Stimulated activated naive B cell treated with anti-CD40 and anti-IgM and Interleukin-4, amounts not matched to agents 10 μg/mL and 1 μg/mL and 100 μg/mL, for 72 hours (primary cell): ENCODE measurements around the gene AATK.

Source experiments
- ATAC-seq, 2 donors: fragments of 150-1000 bp; cut with Tn5 transposase; replicated peaks; 2 replicates each; pipeline ENCODE4 v1.10.0; 2021; ENCODE audit warnings: moderate library complexity in 1 of 2
- DNase-seq: peaks from one replicate; pipeline ENCODE4 v3.0.0; 2021
- H3K27ac Mint-ChIP-seq: one replicate; pipeline ENCODE4 v1.8.0; 2022; ENCODE audit warnings: mild to moderate bottlenecking, mixed read lengths
- H3K27me3 Mint-ChIP-seq, 2 donors: one replicate each; pipeline ENCODE4 v1.8.0; 2022; ENCODE audit warnings: mixed read lengths in 2 of 2
- H3K36me3 Mint-ChIP-seq, 2 donors: one replicate each; pipeline ENCODE4 v1.8.0; 2022; ENCODE audit warnings: mixed read lengths in 2 of 2, mild to moderate bottlenecking in 1 of 2
- H3K4me1 Mint-ChIP-seq, 2 donors: one replicate each; pipeline ENCODE4 v1.8.0; 2022; ENCODE audit warnings: mixed read lengths in 2 of 2, mild to moderate bottlenecking in 1 of 2
- H3K4me3 Mint-ChIP-seq, 2 donors: one replicate each; pipeline ENCODE4 v1.8.0; 2022; ENCODE audit warnings: mild to moderate bottlenecking in 2 of 2, mixed read lengths in 2 of 2, moderate library complexity in 1 of 2
- H3K9me3 Mint-ChIP-seq, 2 donors: one replicate each; pipeline ENCODE4 v1.8.0; 2022; ENCODE audit warnings: mixed read lengths in 2 of 2, mild to moderate bottlenecking in 1 of 2

AATK gene

GRCh38 chr17:81165246-81166032 lies 582 bp downstream of the AATK start, which contains the start of gene PVALEF:
TSS of gene PVALEF (plus strand) at chr17:81165507. CDS start at chr17:81181227, 15,720 bp downstream.
- no peaks in the 10 kb centered on the region for H3K36me3 Mint-ChIP-seq
- peak; percentile 22 to 30 for ATAC-seq
- H3K4me1 Mint-ChIP-seq: peaks cover under 1 to 8% of the 10 kb centered on the region in 2 donors
- DNase-seq: no peak
- H3K27me3 Mint-ChIP-seq: peaks cover 39 to 62% of the 10 kb centered on the region in 2 donors
- no peaks in the 10 kb centered on the region for H3K9me3 Mint-ChIP-seq
- H3K4me3 Mint-ChIP-seq: peak within 1 kb of the TSS; percentile 56 to 63
- no peak within 1 kb of the TSS for H3K27ac Mint-ChIP-seq

- Mint-ChIP-seq H3K27me3 (peaks cover 41 to 66% of the 10 kb centered on the region in 2 donors), H3K9me3 (no peaks in the 10 kb centered on the region), H3K27ac (no peak overlapping the region), H3K4me1 (peaks cover 2 to 11% of the 10 kb centered on the region in 2 donors), H3K4me3 (no peak overlapping the region), H3K36me3 (no peaks in the 10 kb centered on the region)
- ATAC-seq: no peak
- no peak for DNase-seq
Observed at GRCh38 chr17:81164371-81165245, 1.4 kb downstream of the AATK start.

GRCh38 chr17:81163703-81164370 lies 2.2 kb downstream of the AATK start:
- H3K27me3 Mint-ChIP-seq: peaks cover 45 to 71% of the 10 kb centered on the region in 2 donors
- ATAC-seq: no peak
- H3K27ac Mint-ChIP-seq: no peak overlapping the region
- H3K9me3 Mint-ChIP-seq: no peaks in the 10 kb centered on the region
- DNase-seq: no peak
- H3K36me3 Mint-ChIP-seq: no peaks in the 10 kb centered on the region
- H3K4me1 Mint-ChIP-seq: peaks cover 2 to 11% of the 10 kb centered on the region in 2 donors
- H3K4me3 Mint-ChIP-seq: no peak overlapping the region

GRCh38 chr17:81163051-81163695 lies 2.8 kb downstream of the AATK start:
- ATAC-seq: no peak
- Mint-ChIP-seq H3K27me3 (peaks cover 48 to 75% of the 10 kb centered on the region in 2 donors), H3K4me3 (no peak overlapping the region)

GRCh38 chr17:81162491-81162890 lies 3.5 kb downstream of the AATK start:
- DNase-seq (no peak), ATAC-seq (no peak)
- peaks cover 48 to 80% of the 10 kb centered on the region in 2 donors for H3K27me3 Mint-ChIP-seq
- peaks cover 2 to 11% of the 10 kb centered on the region in 2 donors for H3K4me1 Mint-ChIP-seq
- no peaks in the 10 kb centered on the region for H3K36me3 Mint-ChIP-seq
- H3K9me3 Mint-ChIP-seq: no peaks in the 10 kb centered on the region
- H3K27ac Mint-ChIP-seq: no peak overlapping the region
- H3K4me3 Mint-ChIP-seq: no peak overlapping the region

More at GRCh38 chr17:81163051-81163695, 2.8 kb downstream of the AATK start:
- Mint-ChIP-seq H3K27ac (no peak overlapping the region), H3K4me1 (peaks cover 2 to 11% of the 10 kb centered on the region in 2 donors), H3K36me3 (no peaks in the 10 kb centered on the region), H3K9me3 (no peaks in the 10 kb centered on the region)
- no peak for DNase-seq

GRCh38 chr17:81161972-81162371 lies 4.0 kb downstream of the AATK start:
- Mint-ChIP-seq H3K36me3 (no peaks in the 10 kb centered on the region), H3K27me3 (peaks cover 44 to 76% of the 10 kb centered on the region in 2 donors), H3K4me3 (no peak overlapping the region), H3K27ac (no peak overlapping the region), H3K9me3 (no peaks in the 10 kb centered on the region), H3K4me1 (peaks cover 2 to 11% of the 10 kb centered on the region in 2 donors)
- DNase-seq: no peak
- ATAC-seq: no peak

GRCh38 chr17:81161536-81161935 lies 4.5 kb downstream of the AATK start:
- DNase-seq (no peak), ATAC-seq (no peak)
- no peaks in the 10 kb centered on the region for H3K9me3 Mint-ChIP-seq
- H3K4me3 Mint-ChIP-seq: no peak overlapping the region
- no peak overlapping the region for H3K27ac Mint-ChIP-seq
- peaks cover 2 to 11% of the 10 kb centered on the region in 2 donors for H3K4me1 Mint-ChIP-seq
- peaks cover 44 to 73% of the 10 kb centered on the region in 2 donors for H3K27me3 Mint-ChIP-seq
- H3K36me3 Mint-ChIP-seq: no peaks in the 10 kb centered on the region

- H3K4me1 Mint-ChIP-seq: peaks cover 2 to 11% of the 10 kb centered on the region in 2 donors
- no peak overlapping the region for H3K4me3 Mint-ChIP-seq
- peak overlapping the region; percentile 20 for H3K27ac Mint-ChIP-seq
- no peak for ATAC-seq
- H3K9me3 Mint-ChIP-seq: no peaks in the 10 kb centered on the region
- peaks cover 44 to 70% of the 10 kb centered on the region in 2 donors for H3K27me3 Mint-ChIP-seq
- H3K36me3 Mint-ChIP-seq: no peaks in the 10 kb centered on the region
- DNase-seq: no peak
Observed at GRCh38 chr17:81160747-81161453, 5.1 kb downstream of the AATK start.

GRCh38 chr17:81160306-81160705 lies 5.7 kb downstream of the AATK start:
- Mint-ChIP-seq H3K27me3 (peaks cover 44 to 66% of the 10 kb centered on the region in 2 donors), H3K9me3 (no peaks in the 10 kb centered on the region), H3K4me1 (peaks cover 2 to 11% of the 10 kb centered on the region in 2 donors), H3K27ac (peak overlapping the region; percentile 20), H3K4me3 (no peak overlapping the region), H3K36me3 (no peaks in the 10 kb centered on the region)
- DNase-seq (no peak), ATAC-seq (peak in 1 of 2 donors; percentile 30)

GRCh38 chr17:81159611-81160265 lies 6.3 kb downstream of the AATK start:
- H3K9me3 Mint-ChIP-seq: no peaks in the 10 kb centered on the region
- no peak overlapping the region for H3K4me3 Mint-ChIP-seq
- ATAC-seq (no peak), DNase-seq (no peak)
- H3K4me1 Mint-ChIP-seq: peaks cover 2 to 11% of the 10 kb centered on the region in 2 donors
- no peaks in the 10 kb centered on the region for H3K36me3 Mint-ChIP-seq
- H3K27ac Mint-ChIP-seq: no peak overlapping the region
- peaks cover 44 to 62% of the 10 kb centered on the region in 2 donors for H3K27me3 Mint-ChIP-seq

- Mint-ChIP-seq H3K4me1 (peaks cover 2 to 11% of the 10 kb centered on the region in 2 donors), H3K9me3 (no peaks in the 10 kb centered on the region), H3K27ac (peak overlapping the region; percentile 56), H3K36me3 (no peaks in the 10 kb centered on the region), H3K4me3 (no peak overlapping the region), H3K27me3 (peaks cover 38 to 54% of the 10 kb centered on the region in 2 donors)
- ATAC-seq: no peak
- DNase-seq: no peak
Observed at GRCh38 chr17:81158688-81159590, 7.1 kb downstream of the AATK start.
